NCI-H187 treated with DMSO at 0.1 percent for 48 hours (cell line): ENCODE measurements around the gene PHACTR2.
"Not testable (repeated sequence)": the region's sequence is repeated elsewhere in the genome, so short reads cannot be mapped to it uniquely, and the experiment has no call there.

ENCODE experiments used
- DNase-seq: peaks from one replicate; lab custom pipeline; 2025; lab: John Stamatoyannopoulos, UW

PHACTR2 gene

GRCh38 chr6:143766185-143766553 is 88.4 kb downstream of the PHACTR2 start:
- no peak for DNase-seq

GRCh38 chr6:143767433-143767832 is 89.7 kb downstream of the PHACTR2 start:
- DNase-seq, result no peak

GRCh38 chr6:143772116-143773086 is 94.6 kb downstream of the PHACTR2 start:
- DNase-seq, result no peak

GRCh38 chr6:143773506-143774150 is 95.9 kb downstream of the PHACTR2 start:
- no peak for DNase-seq

GRCh38 chr6:143774347-143774746 is 96.6 kb downstream of the PHACTR2 start:
- DNase-seq, result no peak

GRCh38 chr6:143775336-143775735 is 97.6 kb downstream of the PHACTR2 start:
- DNase-seq, result no peak

- no peak for DNase-seq
Measured at GRCh38 chr6:143778926-143779325, 101.2 kb downstream of the PHACTR2 start.

- no peak for DNase-seq
Measured at GRCh38 chr6:143782481-143782880, 104.7 kb downstream of the PHACTR2 start.

GRCh38 chr6:143783077-143783476 is 105.3 kb downstream of the PHACTR2 start:
- no peak for DNase-seq

- DNase-seq, result no peak
Measured at GRCh38 chr6:143784316-143784715, 106.6 kb downstream of the PHACTR2 start.

- DNase-seq, result not testable (repeated sequence)
Measured at GRCh38 chr6:143786371-143786770, 108.6 kb downstream of the PHACTR2 start.

- DNase-seq, result no peak
Measured at GRCh38 chr6:143792402-143793279, 114.9 kb downstream of the PHACTR2 start.

- DNase-seq, result no peak
Measured at GRCh38 chr6:143793280-143793619, 115.5 kb downstream of the PHACTR2 start.

- not testable (repeated sequence) for DNase-seq
Measured at GRCh38 chr6:143796551-143796950, 118.8 kb downstream of the PHACTR2 start.

- DNase-seq, result not testable (repeated sequence)
Measured at GRCh38 chr6:143798487-143798886, 120.7 kb downstream of the PHACTR2 start.

- DNase-seq, result no peak
Measured at GRCh38 chr6:143802833-143803565, 125.2 kb downstream of the PHACTR2 start.

GRCh38 chr6:143803769-143804568 is 126.2 kb downstream of the PHACTR2 start:
- DNase-seq, result no peak

GRCh38 chr6:143804835-143805239 is 127.1 kb downstream of the PHACTR2 start:
- no peak for DNase-seq

- DNase-seq, result no peak
Measured at GRCh38 chr6:143806282-143807102, 128.7 kb downstream of the PHACTR2 start.
